ENCODE data around the gene RASSF4.

The RASSF4 gene

GRCh38 chr10:45035673-45036072 lies 76.1 kb downstream of the RASSF4 start:
- no peak overlapping the region for H3K27ac ChIP-seq (ENCODE audit: extremely low read depth, low read depth, low read length)
- CTCF ChIA-PET = interaction anchor here (1.8 kb wide), 1 partner anchor 199 kb away, joined by 5 read pairs; no protein-coding TSS in a partner anchor
- POLR2A ChIA-PET = no interaction called here
- H3K4me3 ChIP-seq (ENCODE audit: low read depth, low read length) = no peak overlapping the region
- no peaks in the 10 kb centered on the region for H3K36me3 ChIP-seq (ENCODE audit: control insufficient read depth in 2 of 2, insufficient read depth in 1 of 2, low read length in 2 of 2)
- no peaks in the 10 kb centered on the region for H3K9me3 ChIP-seq (ENCODE audit: control insufficient read depth, insufficient read depth, low read depth, low read length)
- H3K4me1 ChIP-seq (ENCODE audit: control insufficient read depth, insufficient read depth, low read length) = no peaks in the 10 kb centered on the region
- TF ChIP-seq ZNF169 (tag by site-specific recombination; IDR thresholded peaks at IDR 0.05) (no peak), ZNF747 (tag by site-specific recombination; IDR thresholded peaks at IDR 0.05) (no peak), ZNF658 (tag by site-specific recombination; IDR thresholded peaks at IDR 0.05) (no peak)

GRCh38 chr10:45040921-45041542 lies 81.4 kb downstream of the RASSF4 start:
- ChIA-PET CTCF (interaction anchor here (0.6 to 1.5 kb wide), 4 partner anchors 33 to 427 kb away, joined by 3 to 4 read pairs (median 3); no protein-coding TSS in a partner anchor), POLR2A (no interaction called here)
- Histone ChIP-seq H3K4me1 (ENCODE audit: control insufficient read depth, insufficient read depth, low read length) (no peaks in the 10 kb centered on the region), H3K36me3 (ENCODE audit: control insufficient read depth in 2 of 2, insufficient read depth in 1 of 2, low read length in 2 of 2) (no peaks in the 10 kb centered on the region), H3K27ac (ENCODE audit: extremely low read depth, low read depth, low read length) (no peak overlapping the region), H3K9me3 (ENCODE audit: control insufficient read depth, insufficient read depth, low read depth, low read length) (no peaks in the 10 kb centered on the region), H3K4me3 (ENCODE audit: low read depth, low read length) (no peak overlapping the region)
- TF ChIP-seq ZNF239 (tag by site-specific recombination; IDR thresholded peaks at IDR 0.05) (no peak), OVOL3 (tag by site-specific recombination; IDR thresholded peaks at IDR 0.05) (no peak), ZNF155 (tag by site-specific recombination; IDR thresholded peaks at IDR 0.05) (no peak), ZNF274 (IDR thresholded peaks at IDR 0.05; ENCODE audit: low read length) (no peak), ZNF274 (tag by site-specific recombination; IDR thresholded peaks at IDR 0.05; ENCODE audit: borderline replicate concordance) (no peak), GLIS1 (tag by site-specific recombination; IDR thresholded peaks at IDR 0.05) (no peak), ZNF792 (tag by site-specific recombination; IDR thresholded peaks at IDR 0.05) (no peak), ZNF645 (tag by site-specific recombination; IDR thresholded peaks at IDR 0.05) (no peak), ZSCAN16 (tag by site-specific recombination; IDR thresholded peaks at IDR 0.05) (no peak), ZNF518A (tag by site-specific recombination; conservative IDR thresholded peaks at IDR 0.05; ENCODE audit: low read depth) (no peak)

- CTCF ChIA-PET = no interaction called here
Measured at GRCh38 chr10:45044290-45044689, 84.7 kb downstream of the RASSF4 start.

More at GRCh38 chr10:45044290-45044689, 84.7 kb downstream of the RASSF4 start:
- no peak overlapping the region for H3K27ac ChIP-seq (ENCODE audit: extremely low read depth, low read depth, low read length)
- POLR2A ChIA-PET = no interaction called here
- H3K9me3 ChIP-seq (ENCODE audit: control insufficient read depth, insufficient read depth, low read depth, low read length) = no peaks in the 10 kb centered on the region
- H3K36me3 ChIP-seq (ENCODE audit: control insufficient read depth in 2 of 2, insufficient read depth in 1 of 2, low read length in 2 of 2) = no peaks in the 10 kb centered on the region
- H3K4me1 ChIP-seq (ENCODE audit: control insufficient read depth, insufficient read depth, low read length) = no peaks in the 10 kb centered on the region
- no peak for TF ChIP-seq ZNF544 (tag by site-specific recombination; IDR thresholded peaks at IDR 0.05)
- H3K4me3 ChIP-seq (ENCODE audit: low read depth, low read length) = no peak overlapping the region
